Measurements from ENCODE around the gene NUAK1.

DNA sequence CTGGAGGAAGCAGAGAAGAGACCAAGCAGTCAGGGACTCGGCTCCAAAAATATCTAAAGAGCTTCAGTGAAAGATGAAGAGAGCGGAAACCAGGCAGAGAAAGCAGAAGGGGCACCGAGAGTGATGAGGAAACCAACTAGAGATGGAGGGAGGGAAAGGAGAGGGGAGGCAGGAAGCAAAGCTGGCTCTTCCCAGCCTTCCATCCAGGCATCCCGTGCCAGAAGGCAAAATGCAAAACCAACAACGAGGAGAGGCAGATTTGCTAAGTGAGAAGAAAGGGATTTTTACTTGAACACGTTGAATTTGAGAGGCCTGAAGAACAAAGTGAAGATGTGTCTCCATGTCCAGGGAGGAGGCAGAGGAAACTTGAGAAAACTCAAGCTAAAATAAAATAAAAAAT, 90.1 kb downstream of the NUAK1 start:
- TF ChIP-seq CSDC2 (CRISPR knock-in tag; IDR thresholded peaks at IDR 0.05) (no peak), OSR1 (CRISPR knock-in tag; IDR thresholded peaks at IDR 0.05) (no peak), ZFP3 (CRISPR knock-in tag; IDR thresholded peaks at IDR 0.05) (no peak), PPARA (CRISPR knock-in tag; IDR thresholded peaks at IDR 0.05; ENCODE audit: borderline replicate concordance) (no peak), ZFP30 (CRISPR knock-in tag; IDR thresholded peaks at IDR 0.05) (no peak), ZNF70 (CRISPR knock-in tag; IDR thresholded peaks at IDR 0.05) (no peak), ISL1 (CRISPR knock-in tag; IDR thresholded peaks at IDR 0.05) (no peak), RARB (CRISPR knock-in tag; IDR thresholded peaks at IDR 0.05) (no peak), ARNTL (CRISPR knock-in tag; IDR thresholded peaks at IDR 0.05; ENCODE audit: borderline replicate concordance, low read depth) (no peak)
- TF ChIP-seq, protein P1, sequence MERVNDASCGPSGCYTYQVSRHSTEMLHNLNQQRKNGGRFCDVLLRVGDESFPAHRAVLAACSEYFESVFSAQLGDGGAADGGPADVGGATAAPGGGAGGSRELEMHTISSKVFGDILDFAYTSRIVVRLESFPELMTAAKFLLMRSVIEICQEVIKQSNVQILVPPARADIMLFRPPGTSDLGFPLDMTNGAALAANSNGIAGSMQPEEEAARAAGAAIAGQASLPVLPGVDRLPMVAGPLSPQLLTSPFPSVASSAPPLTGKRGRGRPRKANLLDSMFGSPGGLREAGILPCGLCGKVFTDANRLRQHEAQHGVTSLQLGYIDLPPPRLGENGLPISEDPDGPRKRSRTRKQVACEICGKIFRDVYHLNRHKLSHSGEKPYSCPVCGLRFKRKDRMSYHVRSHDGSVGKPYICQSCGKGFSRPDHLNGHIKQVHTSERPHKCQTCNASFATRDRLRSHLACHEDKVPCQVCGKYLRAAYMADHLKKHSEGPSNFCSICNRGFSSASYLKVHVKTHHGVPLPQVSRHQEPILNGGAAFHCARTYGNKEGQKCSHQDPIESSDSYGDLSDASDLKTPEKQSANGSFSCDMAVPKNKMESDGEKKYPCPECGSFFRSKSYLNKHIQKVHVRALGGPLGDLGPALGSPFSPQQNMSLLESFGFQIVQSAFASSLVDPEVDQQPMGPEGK (CRISPR knock-in tag; IDR thresholded peaks at IDR 0.05; ENCODE audit: borderline replicate concordance): no peak
- TF ChIP-seq, protein P2, sequence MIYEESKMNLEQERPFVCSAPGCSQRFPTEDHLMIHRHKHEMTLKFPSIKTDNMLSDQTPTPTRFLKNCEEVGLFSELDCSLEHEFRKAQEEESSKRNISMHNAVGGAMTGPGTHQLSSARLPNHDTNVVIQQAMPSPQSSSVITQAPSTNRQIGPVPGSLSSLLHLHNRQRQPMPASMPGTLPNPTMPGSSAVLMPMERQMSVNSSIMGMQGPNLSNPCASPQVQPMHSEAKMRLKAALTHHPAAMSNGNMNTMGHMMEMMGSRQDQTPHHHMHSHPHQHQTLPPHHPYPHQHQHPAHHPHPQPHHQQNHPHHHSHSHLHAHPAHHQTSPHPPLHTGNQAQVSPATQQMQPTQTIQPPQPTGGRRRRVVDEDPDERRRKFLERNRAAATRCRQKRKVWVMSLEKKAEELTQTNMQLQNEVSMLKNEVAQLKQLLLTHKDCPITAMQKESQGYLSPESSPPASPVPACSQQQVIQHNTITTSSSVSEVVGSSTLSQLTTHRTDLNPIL (CRISPR knock-in tag; IDR thresholded peaks at IDR 0.05; ENCODE audit: low read depth): no peak
- TF ChIP-seq, protein P3, sequence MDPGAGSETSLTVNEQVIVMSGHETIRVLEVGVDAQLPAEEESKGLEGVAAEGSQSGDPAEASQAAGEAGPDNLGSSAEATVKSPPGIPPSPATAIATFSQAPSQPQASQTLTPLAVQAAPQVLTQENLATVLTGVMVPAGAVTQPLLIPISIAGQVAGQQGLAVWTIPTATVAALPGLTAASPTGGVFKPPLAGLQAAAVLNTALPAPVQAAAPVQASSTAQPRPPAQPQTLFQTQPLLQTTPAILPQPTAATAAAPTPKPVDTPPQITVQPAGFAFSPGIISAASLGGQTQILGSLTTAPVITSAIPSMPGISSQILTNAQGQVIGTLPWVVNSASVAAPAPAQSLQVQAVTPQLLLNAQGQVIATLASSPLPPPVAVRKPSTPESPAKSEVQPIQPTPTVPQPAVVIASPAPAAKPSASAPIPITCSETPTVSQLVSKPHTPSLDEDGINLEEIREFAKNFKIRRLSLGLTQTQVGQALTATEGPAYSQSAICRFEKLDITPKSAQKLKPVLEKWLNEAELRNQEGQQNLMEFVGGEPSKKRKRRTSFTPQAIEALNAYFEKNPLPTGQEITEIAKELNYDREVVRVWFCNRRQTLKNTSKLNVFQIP (CRISPR knock-in tag; IDR thresholded peaks at IDR 0.05; ENCODE audit: borderline replicate concordance, low read depth): no peak

Measured in SK-N-SH treated with all-trans-retinoic acid at 6 μM for 48 hours (cell line).